GM19099 (cell line): ENCODE data around the gene HMGCL.

Experiments
- POLR2A ChIP-seq: IDR thresholded peaks from 3 replicates; pipeline ENCODE4 v1.6.1; 2011; ENCODE audit warnings: low read depth; ENCODE audit not compliant: insufficient read length; ENCODE audit errors: extremely low read depth

Gene HMGCL

DNA sequence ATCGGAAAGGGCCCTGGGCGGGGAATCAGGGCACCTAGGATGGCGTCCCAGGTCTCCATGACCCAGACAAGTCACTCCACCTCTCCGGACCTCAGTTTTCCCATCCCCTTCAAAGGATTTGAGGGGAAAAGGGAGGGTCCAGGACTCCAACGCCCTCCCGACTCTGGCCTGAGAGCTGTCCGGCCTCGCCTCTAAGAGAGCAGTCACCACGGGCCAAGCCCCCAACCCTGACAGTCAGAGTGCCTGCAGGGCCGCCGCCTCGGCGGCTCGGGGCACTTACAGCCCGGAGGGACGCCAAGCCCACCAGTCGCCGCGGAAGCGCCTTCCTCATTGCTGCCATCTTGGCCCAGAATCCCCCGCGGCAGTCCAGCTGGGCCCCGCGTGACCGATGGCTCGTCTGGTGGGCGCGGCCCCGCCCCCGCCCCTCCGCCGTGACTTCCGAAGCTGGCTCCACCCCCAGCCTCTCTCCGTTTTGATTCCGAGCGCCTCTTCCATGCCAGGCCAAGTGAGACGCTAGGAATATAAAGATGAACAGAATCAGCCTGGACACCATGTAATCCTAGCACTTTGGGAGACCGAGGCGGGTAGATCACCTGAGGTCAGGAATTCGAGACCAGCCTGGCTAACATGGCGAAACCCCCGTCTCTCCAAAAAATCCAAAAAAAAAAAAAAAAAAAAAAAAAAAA is at the start of gene HMGCL:
Gene HMGCL (minus strand): TSS at position 354 of the 686 bp plus-strand sequence. CDS start 14 bp downstream, at position 340.
- peak; percentile 94 for TF ChIP-seq POLR2A

GRCh38 chr1:23872421-23872820 is 47.2 kb upstream of the HMGCL start:
- TF ChIP-seq POLR2A, result no peak

GRCh38 chr1:23869051-23869450 is 43.8 kb upstream of the HMGCL start:
- TF ChIP-seq POLR2A, result no peak

DNA sequence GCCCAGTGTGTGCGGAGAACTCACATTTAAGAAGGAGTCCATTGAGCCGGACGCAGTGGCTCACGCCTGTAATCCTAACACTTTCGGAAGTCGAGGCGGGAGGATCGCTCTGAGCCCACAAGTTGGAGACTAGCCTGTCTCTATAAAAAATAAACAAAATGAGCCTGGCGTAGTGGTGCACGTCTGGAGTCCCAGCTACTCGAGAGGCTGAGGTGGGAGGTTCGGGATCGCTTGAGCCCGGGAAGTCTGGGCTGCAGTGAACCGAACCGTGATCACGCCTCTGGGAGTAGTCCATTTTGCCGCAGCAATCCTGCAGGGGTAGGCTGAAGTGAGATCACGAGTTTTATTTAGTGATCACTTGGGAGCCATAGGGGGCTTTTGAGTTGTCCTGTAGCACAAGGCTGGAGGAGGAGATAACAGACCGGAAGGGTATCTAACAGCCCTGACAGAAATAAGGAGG is 43.4 kb upstream of the HMGCL start:
- peak; percentile 41 for TF ChIP-seq POLR2A

DNA sequence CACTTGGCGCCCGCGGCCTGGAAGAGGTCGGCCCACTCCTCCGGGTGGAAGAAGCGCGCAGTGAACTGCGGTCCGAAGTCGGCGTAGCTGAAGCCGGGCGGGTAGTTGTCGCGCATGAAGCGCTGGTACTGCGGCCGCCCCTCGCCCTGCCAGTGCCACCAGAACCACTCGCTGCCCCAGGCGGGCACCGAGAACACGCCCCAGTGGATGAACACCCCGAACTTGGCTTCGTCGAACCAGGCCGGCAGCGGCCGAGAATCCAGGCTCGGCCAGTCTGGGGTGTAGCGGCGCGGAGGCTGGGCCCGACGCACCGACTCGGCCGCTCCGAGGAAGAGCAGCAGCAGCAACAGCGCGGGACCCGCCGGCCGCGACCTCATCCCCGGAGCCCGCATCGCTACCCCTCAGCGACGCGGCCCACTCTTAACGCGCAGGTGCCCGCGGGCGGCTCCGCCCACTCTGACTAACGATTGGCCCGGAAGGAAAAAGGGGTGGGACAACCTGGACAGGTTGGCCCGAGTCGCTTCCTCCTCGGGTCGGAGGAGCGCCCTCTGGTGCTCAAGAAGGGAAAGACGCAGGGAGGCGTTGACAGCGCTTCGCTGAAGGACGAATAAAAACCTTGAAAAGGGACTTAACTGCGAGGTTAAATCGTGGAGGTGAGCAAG is 42.8 kb upstream of the HMGCL start, which contains the start of gene FUCA1:
Gene FUCA1 (minus strand): TSS at position 396 of the 662 bp plus-strand sequence. CDS start 4 bp downstream, at position 392.
- TF ChIP-seq POLR2A, result peak; percentile 69

DNA sequence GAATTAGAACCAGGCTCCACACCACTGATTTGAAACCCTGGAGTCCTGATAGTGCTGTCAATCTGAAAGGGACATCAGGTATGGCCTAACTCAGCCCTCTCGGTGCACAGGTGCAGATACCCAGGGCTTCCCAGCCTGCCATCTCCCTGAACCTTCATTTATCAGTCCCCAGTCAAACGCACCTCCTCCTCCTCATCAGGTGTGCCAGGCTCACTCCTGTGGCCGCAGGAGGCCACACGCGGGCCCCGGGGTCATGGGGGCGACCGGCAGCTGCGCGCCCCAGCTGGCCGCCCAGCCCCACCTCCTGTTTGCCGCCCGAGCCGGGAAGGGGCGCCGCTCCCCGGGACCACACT is 42.3 kb upstream of the HMGCL start:
- TF ChIP-seq POLR2A, result no peak

DNA sequence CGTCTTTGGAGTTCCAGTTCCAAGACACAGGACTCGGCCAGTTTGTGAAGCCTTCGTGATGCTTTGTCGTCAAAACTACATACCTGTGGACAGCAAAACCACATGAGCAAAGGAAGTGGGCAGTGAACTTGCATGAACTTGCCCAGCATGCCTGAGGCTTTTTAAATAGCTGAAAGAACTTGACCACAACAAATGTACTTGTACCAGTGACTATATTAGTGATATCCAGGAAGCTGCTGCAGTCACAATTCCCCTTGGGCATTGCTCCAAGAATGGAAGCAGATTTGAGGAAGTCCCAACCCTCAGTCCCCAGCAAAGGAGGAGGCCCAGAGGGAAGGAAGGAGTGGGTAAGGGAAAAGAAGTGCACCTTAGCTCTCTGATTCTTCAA is 40.3 kb upstream of the HMGCL start:
- no peak for TF ChIP-seq POLR2A

DNA sequence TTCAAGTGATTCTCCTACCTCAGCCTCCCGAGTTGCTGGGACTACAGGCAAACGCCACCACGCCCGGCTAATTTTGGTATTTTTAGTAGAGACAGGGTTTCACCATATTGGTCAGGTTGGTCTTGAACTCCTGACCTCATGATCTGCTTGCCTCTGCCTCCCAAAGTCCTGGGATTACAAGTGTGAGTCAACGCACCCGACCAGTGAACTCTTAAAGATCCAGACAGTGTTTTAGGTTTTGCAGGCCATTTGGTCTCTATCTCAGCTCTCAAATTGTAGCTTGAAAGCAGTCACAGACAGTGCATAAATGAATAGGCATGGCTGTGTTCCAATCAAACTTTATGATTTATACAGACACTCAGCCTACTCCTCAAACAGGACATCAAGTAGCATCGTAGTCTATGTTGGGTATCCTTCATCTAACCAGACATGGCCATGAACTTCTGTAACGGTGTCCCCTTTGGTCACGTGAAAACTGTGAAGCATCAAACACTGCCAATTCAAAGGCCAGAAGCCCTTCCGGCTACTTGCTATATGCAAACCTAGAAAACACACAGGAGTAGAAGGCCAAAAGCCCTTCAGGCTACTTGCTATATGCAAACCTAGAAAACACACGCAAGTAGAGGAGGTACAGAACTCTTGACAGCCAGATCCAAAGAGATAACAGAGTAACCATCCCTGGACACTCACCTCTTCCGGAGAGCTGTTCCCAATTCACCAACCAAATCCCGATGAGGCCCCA is 39.7 kb upstream of the HMGCL start:
- no peak for TF ChIP-seq POLR2A

DNA sequence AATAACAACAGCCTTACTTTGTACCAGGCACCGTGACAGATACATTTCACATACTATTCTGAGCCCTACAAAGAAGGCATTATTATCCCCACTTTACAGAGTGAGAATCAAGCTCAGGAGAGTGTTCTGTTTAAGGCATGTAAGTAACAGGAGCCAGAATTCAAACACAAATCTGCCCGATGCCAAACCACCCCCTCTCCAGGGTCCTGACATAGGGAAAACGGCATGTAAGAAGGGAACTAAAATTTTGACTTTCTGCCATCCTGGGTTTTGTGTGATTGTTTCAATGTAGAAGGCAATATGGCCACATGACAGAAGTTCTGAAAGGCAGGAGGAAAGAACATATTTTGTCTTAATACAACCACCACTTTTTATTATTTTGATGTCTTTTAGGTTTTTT is 37.4 kb upstream of the HMGCL start:
- no peak for TF ChIP-seq POLR2A

DNA sequence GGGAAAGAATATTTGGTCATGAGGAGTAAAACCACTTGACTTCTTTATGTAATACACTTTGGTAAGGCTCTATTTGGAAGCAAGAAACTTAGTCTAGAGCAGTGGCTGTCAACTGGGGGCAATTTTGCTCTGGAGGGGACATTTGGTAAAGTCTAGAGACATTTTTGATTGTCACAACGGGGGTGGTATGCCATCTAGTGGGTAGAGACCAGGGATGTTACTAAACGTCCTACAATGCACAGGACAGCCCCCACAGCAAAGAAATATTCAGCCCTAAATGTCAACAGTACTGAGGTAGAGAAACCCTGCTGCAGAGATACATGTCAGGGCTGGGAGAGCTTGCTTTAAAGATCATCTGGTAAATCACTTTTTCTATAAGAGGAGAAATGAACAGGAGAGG is 29.3 kb upstream of the HMGCL start:
- no peak for TF ChIP-seq POLR2A

DNA sequence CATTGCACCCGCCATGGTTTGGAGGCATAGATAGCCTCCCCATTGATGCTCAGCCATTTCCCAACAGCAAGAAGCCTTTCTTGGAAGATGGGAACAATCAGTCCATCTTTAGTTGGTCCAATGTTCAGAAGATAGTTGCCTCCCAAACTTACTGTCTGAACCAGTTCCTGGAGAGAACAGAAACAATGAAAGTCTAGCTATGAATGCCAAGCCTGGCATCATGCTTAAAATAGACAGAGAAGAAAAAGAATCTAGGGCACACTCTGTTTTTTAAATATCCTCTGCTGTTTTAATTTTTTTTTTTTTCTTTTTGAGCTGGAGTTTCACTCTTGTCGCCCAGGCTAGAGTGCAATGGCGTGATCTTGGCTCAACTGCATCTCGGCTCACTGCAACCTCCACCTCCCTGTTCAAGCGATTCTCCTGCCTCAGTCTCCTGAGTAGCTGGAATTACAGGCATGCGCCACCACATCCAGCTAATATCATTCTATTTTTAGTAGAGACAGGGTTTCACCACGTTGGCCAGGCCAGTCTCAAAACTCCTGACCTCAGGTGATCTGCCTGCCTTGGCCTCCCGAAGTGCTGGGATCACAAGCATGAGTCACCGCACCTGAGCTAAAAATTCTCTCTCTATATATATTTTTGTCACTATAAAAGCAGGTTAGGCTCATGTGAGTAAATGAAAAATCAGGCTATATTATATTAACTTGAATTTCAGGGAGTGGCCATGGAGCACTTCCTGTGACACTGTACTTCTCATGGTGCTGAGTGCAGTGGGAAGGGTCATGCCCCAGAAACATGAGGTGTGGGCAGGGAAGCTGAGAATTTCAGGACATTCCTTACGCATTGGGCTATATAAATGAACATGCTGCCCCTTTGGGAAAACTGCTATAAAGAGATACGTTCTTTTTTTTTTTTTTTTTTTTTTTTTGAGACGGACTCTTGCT is 23.7 kb upstream of the HMGCL start:
- TF ChIP-seq POLR2A, result no peak

DNA sequence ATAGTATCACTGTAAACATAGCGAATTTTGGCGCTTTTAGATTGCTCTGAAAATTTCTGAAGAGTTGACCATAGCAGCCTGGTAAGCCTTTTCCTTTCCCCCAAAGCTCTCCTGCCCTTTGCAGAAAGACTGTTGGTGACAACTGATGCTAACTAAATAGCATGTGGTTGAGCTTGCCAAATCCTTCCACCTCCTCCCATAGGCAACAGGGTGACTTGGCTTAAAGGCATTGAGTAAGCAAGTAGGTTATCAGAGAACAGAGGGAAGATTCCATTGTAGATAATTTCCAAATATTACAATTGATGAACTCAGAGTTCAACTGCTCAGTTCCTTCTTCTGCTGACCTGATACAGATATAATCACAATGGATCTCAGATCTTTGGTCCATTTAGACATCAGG is 19.9 kb upstream of the HMGCL start:
- TF ChIP-seq POLR2A, result no peak

DNA sequence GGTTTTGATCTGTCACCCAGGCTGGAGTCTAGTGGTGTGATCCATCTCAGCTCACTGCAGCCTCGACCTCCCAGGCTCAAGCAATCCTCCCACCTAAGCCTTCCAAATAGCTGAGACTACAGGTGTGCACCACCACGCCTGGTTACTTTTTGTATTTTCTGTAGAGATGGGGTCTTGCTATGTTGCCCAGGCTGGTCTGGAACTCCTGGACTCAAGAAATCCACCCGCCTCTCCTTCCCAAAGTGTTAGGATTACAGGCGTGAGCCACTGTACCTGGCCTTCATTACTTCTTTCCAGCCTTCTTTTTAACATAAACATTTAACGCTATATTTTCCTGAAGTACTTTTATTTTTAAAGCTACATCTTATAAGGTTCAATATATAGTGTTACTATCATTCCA is 18.4 kb upstream of the HMGCL start:
- TF ChIP-seq POLR2A, result no peak

DNA sequence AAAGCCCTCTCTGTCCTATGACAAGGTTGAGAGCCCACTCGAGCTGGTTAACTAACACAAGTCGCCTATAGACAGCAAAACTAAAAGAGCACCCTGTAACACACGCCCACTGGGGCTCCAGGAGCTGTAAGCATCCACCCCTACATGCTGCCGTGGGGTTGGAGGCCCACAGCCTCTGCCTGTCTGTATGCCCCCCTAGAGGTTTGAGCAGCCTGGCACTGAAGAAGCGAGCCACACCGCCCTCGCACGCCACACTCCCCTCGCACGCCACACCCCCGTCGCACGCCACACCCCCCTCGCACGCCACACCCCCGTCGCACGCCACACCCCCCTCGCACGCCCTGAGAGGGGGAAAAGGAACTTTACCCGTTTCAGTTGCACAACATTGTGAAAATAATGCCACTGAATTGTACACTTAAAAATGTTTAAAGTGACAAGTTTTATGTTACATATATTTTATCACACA is 13.2 kb upstream of the HMGCL start:
- no peak for TF ChIP-seq POLR2A
